GM12878 (cell line): Measurements from ENCODE around the gene KRTAP12-1. TPM values are rescaled to one million over a fixed set of nuclear protein-coding genes. Genes with fewer than 3 reads are reported as not detected.

Experiments
- ATAC-seq: fragments of 200-7000 bp; cut with Tn5 transposase; 3 replicates; pipeline ENCODE4 v1.9.1; 2020; ENCODE audit warnings: mild to moderate bottlenecking, moderate library complexity
- BruUV-seq: library from RNA; stranded (reverse); fragments of 400-500 nt; replicated peaks from 2 replicates; lab custom pipeline; 2021; lab: Mats Ljungman, UMichigan
- CTCF ChIA-PET: fragments of 300-600 bp; sonication (Branson Sonifier 250); formaldehyde crosslinking; extraction: SDS; loops from one replicate; lab custom pipeline; 2021; ENCODE audit warnings: inconsistent platforms; lab: Yijun Ruan, JAX
- POLR2A ChIA-PET: fragments of 350-600 bp; formaldehyde crosslinking; extraction: SDS; loops from one replicate; lab custom pipeline; 2021; ENCODE audit warnings: inconsistent platforms; lab: Charles Lee
- RAD21 ChIA-PET: fragments of 300-600 bp; sonication (Branson Sonifier 250); formaldehyde crosslinking; loops from one replicate; lab custom pipeline; 2023; ENCODE audit warnings: antibody characterized with exemption; ENCODE audit not compliant: unreplicated experiment; lab: Charles Lee
- SMC1A ChIA-PET: fragments of 300-600 bp; sonication (Branson Sonifier 250); formaldehyde crosslinking; loops from one replicate; lab custom pipeline; 2023; ENCODE audit not compliant: unreplicated experiment, uncharacterized antibody; lab: Charles Lee
- DNase-seq: peaks from one replicate; pipeline ENCODE4 v3.0.0-alpha.2; 2011; ENCODE audit warnings: low read depth, low spot score
- FAIRE-seq: peaks from 3 replicates; lab custom pipeline; 2011; peaks lifted over from hg19 to GRCh38; lab: Jason Lieb, UNC
- H2AFZ ChIP-seq: 2 replicates; pipeline ENCODE4 v1.6.0; 2011; ENCODE audit warnings: low read depth, low read length, control low read depth; ENCODE audit not compliant: control insufficient read depth
- H3K27ac ChIP-seq: 2 replicates; pipeline ENCODE4 v1.5.1; 2011; ENCODE audit warnings: control low read depth; ENCODE audit not compliant: control insufficient read depth, insufficient read depth
- H3K27me3 ChIP-seq, 2 experiments: replicated peaks in 1 of 2; 2 replicates each; pipeline versions ENCODE4 v1.6.0 to v1.6.1; 2011; ENCODE audit warnings: low read length in 1 of 2; ENCODE audit not compliant: control insufficient read depth in 2 of 2, insufficient read depth in 2 of 2
- H3K36me3 ChIP-seq, 2 experiments: 2 replicates each; pipeline ENCODE4 v1.5.1; 2011; ENCODE audit warnings: low read length in 1 of 2; ENCODE audit not compliant: control insufficient read depth in 2 of 2, insufficient read depth in 2 of 2
- H3K4me1 ChIP-seq: 2 replicates; pipeline ENCODE4 v1.6.1; 2011; ENCODE audit warnings: mild to moderate bottlenecking, low read length, moderate library complexity, mixed read lengths; ENCODE audit not compliant: control insufficient read depth, insufficient read depth
- H3K4me2 ChIP-seq: 2 replicates; pipeline ENCODE4 v1.6.0; 2011; ENCODE audit warnings: control low read depth; ENCODE audit not compliant: control insufficient read depth, insufficient read depth
- H3K4me3 ChIP-seq: fragments of 200-600 bp; sonication (generic); 2 replicates; pipeline ENCODE4 v1.5.1; 2016
- H3K79me2 ChIP-seq: 2 replicates; pipeline ENCODE4 v1.6.0; 2011; ENCODE audit warnings: low read length; ENCODE audit not compliant: control insufficient read depth, insufficient read depth
- H3K9ac ChIP-seq: 2 replicates; pipeline ENCODE4 v1.8.0; 2011; ENCODE audit warnings: low read length, control low read depth, mixed read lengths; ENCODE audit not compliant: control insufficient read depth, insufficient read depth
- H3K9me3 ChIP-seq: replicated peaks from 3 replicates; pipeline ENCODE4 v1.5.1; 2011; ENCODE audit warnings: mild to moderate bottlenecking, low read length; ENCODE audit not compliant: control insufficient read depth, insufficient read depth
- H4K20me1 ChIP-seq: 2 replicates; pipeline ENCODE4 v1.6.0; 2011; ENCODE audit not compliant: control insufficient read depth, insufficient read depth
- BHLHE40 ChIP-seq, 2 experiments: fragments of 450-650 bp in 1 of 2; IDR thresholded peaks; 2 replicates each; pipeline ENCODE4 v1.6.1; 2011 to 2017; ENCODE audit warnings: low read depth in 2 of 2, borderline replicate concordance in 1 of 2, improper control_type of control experiment in 1 of 2, low read length in 1 of 2, mild to moderate bottlenecking in 1 of 2
- FOXM1 ChIP-seq: IDR thresholded peaks from 2 replicates; pipeline ENCODE4 v1.6.1; 2012; ENCODE audit warnings: low read depth, mild to moderate bottlenecking, inconsistent platforms, low read length, moderate library complexity
- HDAC6 ChIP-seq: fragments of 200-600 bp; sonication (generic); IDR thresholded peaks from one replicate; pipeline ENCODE4 v1.8.0; 2017; ENCODE audit warnings: antibody characterized with exemption; ENCODE audit not compliant: unreplicated experiment
- MEF2B ChIP-seq: fragments of 450-650 bp; IDR thresholded peaks from 2 replicates; pipeline ENCODE4 v1.6.1; 2018; ENCODE audit warnings: mild to moderate bottlenecking, moderate library complexity; ENCODE audit not compliant: partially characterized antibody, poor library complexity, severe bottlenecking
- RAD21 ChIP-seq: IDR thresholded peaks from 2 replicates; pipeline ENCODE4 v1.6.1; 2011; ENCODE audit warnings: mild to moderate bottlenecking, low read depth, low read length, moderate library complexity; ENCODE audit not compliant: insufficient read depth
- TCF12 ChIP-seq: IDR thresholded peaks from 2 replicates; pipeline ENCODE4 v1.6.1; 2011; ENCODE audit warnings: low read depth, mild to moderate bottlenecking, low read length
- WGBS: methylation state at CpG from one replicate; pipeline ENCODE4 v1.1.6; 2016; ENCODE audit warnings: low lambda C conversion rate; ENCODE audit not compliant: insufficient replicate concordance, insufficient coverage; ENCODE audit errors: missing lambda C conversion rate; 5-methylcytosine and 5-hydroxymethylcytosine counted together
- in situ Hi-C: fragments of 300-500 bp; cut with MboI; formaldehyde crosslinking; loops from 9 replicates; pipeline ENCODE4 v1.14.3; 2018; ENCODE audit warnings: mixed read lengths
- intact Hi-C: fragments of 100-400 bp; cut with micrococcal nuclease; formaldehyde crosslinking; loops from one replicate; pipeline ENCODE4 v1.14.2; 2022; ENCODE audit not compliant: unreplicated experiment
- polyA plus RNA-seq, 11 experiments: library from polyadenylated mRNA; depleted of rRNA in 4 of 11; unstranded in 6 of 11; stranded (reverse) in 5 of 11; fragments of >200 nt; fragmentation: Nextera tagmentation in 4 of 11; fragmentation: Illumina TruSeq in 1 of 11; extraction: Ambion mirVana in 4 of 11; extraction: Trizol in 1 of 11; gene quantifications; 1 replicate in 1 of 11; 2 replicates in 10 of 11; pipeline versions ENCODE4 v1.2.1 to v1.2.3, GENCODE V29; 2011 to 2016; ENCODE audit warnings: inconsistent platforms in 2 of 11, missing spikeins in 2 of 11, low read depth in 1 of 11
- small RNA-seq: library from RNA; depleted of rRNA; stranded (forward); fragments of <200 nt; gene quantifications from one replicate; pipeline ENCODE3, GENCODE V24; 2014
- total RNA-seq, 4 experiments: library from RNA; depleted of rRNA in 3 of 4; stranded (reverse); fragments of >200 nt in 3 of 4; fragmentation: Illumina TruSeq in 1 of 4; extraction: Trizol in 1 of 4; gene quantifications; 2 replicates each; pipeline versions ENCODE4 v1.2.1 to v1.2.3, GENCODE V29; 2013 to 2021
- TF ChIP-seq, protein P1 (sequence below): fragments of 450-650 bp; IDR thresholded peaks from 2 replicates; pipeline ENCODE4 v1.6.1; 2017; ENCODE audit warnings: mild to moderate bottlenecking

The KRTAP12-1 gene
- total and polyA plus RNA-seq, 10 of the 15 experiments (the other 5 are each of a cell fraction or from before 2014, with no cell fraction given): not detected

GRCh38 chr21:44632067-44632466 lies 49.9 kb downstream of the KRTAP12-1 start:
- H3K27me3 ChIP-seq: no peaks in the 10 kb centered on the region
- ChIA-PET POLR2A (no interaction called here), SMC1A (no interaction called here), CTCF (no interaction called here), RAD21 (no interaction called here)
- in situ Hi-C loops: no loop called here
- no peak overlapping the region for H3K4me3 ChIP-seq
- H3K79me2 ChIP-seq: no peaks in the 10 kb centered on the region
- WGBS: 5% methylated on average over 1 of the region's 1 CpG
- DNase-seq (no peak), ATAC-seq (no peak), FAIRE-seq (no peak)
- H3K36me3 ChIP-seq: no peaks in the 10 kb centered on the region
- intact Hi-C loops: no loop called here
- H3K4me2 ChIP-seq: no peak overlapping the region
- peaks cover 9% of the 10 kb centered on the region; the same call in 1 of the 3 replicates for H3K9me3 ChIP-seq
- no peak overlapping the region for H2AFZ ChIP-seq
- no peak overlapping the region for H3K27ac ChIP-seq
- TF ChIP-seq, protein P1, sequence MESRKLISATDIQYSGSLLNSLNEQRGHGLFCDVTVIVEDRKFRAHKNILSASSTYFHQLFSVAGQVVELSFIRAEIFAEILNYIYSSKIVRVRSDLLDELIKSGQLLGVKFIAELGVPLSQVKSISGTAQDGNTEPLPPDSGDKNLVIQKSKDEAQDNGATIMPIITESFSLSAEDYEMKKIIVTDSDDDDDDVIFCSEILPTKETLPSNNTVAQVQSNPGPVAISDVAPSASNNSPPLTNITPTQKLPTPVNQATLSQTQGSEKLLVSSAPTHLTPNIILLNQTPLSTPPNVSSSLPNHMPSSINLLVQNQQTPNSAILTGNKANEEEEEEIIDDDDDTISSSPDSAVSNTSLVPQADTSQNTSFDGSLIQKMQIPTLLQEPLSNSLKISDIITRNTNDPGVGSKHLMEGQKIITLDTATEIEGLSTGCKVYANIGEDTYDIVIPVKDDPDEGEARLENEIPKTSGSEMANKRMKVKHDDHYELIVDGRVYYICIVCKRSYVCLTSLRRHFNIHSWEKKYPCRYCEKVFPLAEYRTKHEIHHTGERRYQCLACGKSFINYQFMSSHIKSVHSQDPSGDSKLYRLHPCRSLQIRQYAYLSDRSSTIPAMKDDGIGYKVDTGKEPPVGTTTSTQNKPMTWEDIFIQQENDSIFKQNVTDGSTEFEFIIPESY: no peak
- TF ChIP-seq FOXM1: no peak
- TF ChIP-seq BHLHE40 (IDR thresholded peaks at IDR 0.05; ENCODE audit: borderline replicate concordance in 1 of 2, low read depth in 2 of 2, low read length in 1 of 2): no peak
- no peak for TF ChIP-seq MEF2B
- TF ChIP-seq HDAC6: no peak
- TF ChIP-seq TCF12: no peak
- no peak for TF ChIP-seq RAD21
- H3K9ac ChIP-seq: no peak overlapping the region
- BruUV-seq: no TSS peak
- no peaks in the 10 kb centered on the region for H4K20me1 ChIP-seq
- H3K4me1 ChIP-seq: no peaks in the 10 kb centered on the region

Small RNAs within 50 kb of the gene (small RNA-seq; reads per million reads assigned to genes)
- gene KRTAP12-6P: not detected

Other genes with a start within 250 kb of the KRTAP12-1 start
Only the 7 nearest of the 21 such genes appear.
- not detected in 2 replicates for gene KRTAP10-10, start 44.8 kb downstream of the KRTAP12-1 start, total RNA-seq (2014; rRNA removed)
- not detected in 2 replicates for gene KRTAP10-10, start 44.8 kb downstream of the KRTAP12-1 start, total RNA-seq (2014; rRNA removed; fragmentation: Illumina TruSeq; extraction: Trizol)
- not detected in 2 replicates for gene KRTAP10-10, start 44.8 kb downstream of the KRTAP12-1 start, total RNA-seq (2021)
- gene KRTAP10-10, start 44.8 kb downstream of the KRTAP12-1 start, polyA plus RNA-seq (2011; rRNA removed): not detected in 2 replicates
- not detected in 2 replicates for gene KRTAP10-10, start 44.8 kb downstream of the KRTAP12-1 start, polyA plus RNA-seq (2014; fragmentation: Illumina TruSeq; extraction: Trizol)
- gene KRTAP10-10, start 44.8 kb downstream of the KRTAP12-1 start, polyA plus RNA-seq (2014; fragmentation: Nextera tagmentation; extraction: Ambion mirVana): not detected
- not detected in 2 replicates for gene KRTAP10-10, start 44.8 kb downstream of the KRTAP12-1 start, polyA plus RNA-seq (2014; rRNA removed)
- gene KRTAP10-10, start 44.8 kb downstream of the KRTAP12-1 start, polyA plus RNA-seq (2016; fragmentation: Nextera tagmentation; extraction: Ambion mirVana): not detected
- gene KRTAP10-11, start 35.7 kb downstream of the KRTAP12-1 start, total RNA-seq (2014; rRNA removed): not detected in 2 replicates
- gene KRTAP10-11, start 35.7 kb downstream of the KRTAP12-1 start, total RNA-seq (2014; rRNA removed; fragmentation: Illumina TruSeq; extraction: Trizol): not detected in 2 replicates
- not detected in 2 replicates for gene KRTAP10-11, start 35.7 kb downstream of the KRTAP12-1 start, total RNA-seq (2021)
- gene KRTAP10-11, start 35.7 kb downstream of the KRTAP12-1 start, polyA plus RNA-seq (2011; rRNA removed): not detected in 2 replicates
- not detected in 2 replicates for gene KRTAP10-11, start 35.7 kb downstream of the KRTAP12-1 start, polyA plus RNA-seq (2014; fragmentation: Illumina TruSeq; extraction: Trizol)
- gene KRTAP10-11, start 35.7 kb downstream of the KRTAP12-1 start, polyA plus RNA-seq (2014; fragmentation: Nextera tagmentation; extraction: Ambion mirVana): not detected
- gene KRTAP10-11, start 35.7 kb downstream of the KRTAP12-1 start, polyA plus RNA-seq (2014; rRNA removed): not detected in 2 replicates
- not detected for gene KRTAP10-11, start 35.7 kb downstream of the KRTAP12-1 start, polyA plus RNA-seq (2016; fragmentation: Nextera tagmentation; extraction: Ambion mirVana)
- not detected in 2 replicates for gene KRTAP12-4, start 27.5 kb downstream of the KRTAP12-1 start, total RNA-seq (2014; rRNA removed)
- not detected in 2 replicates for gene KRTAP12-4, start 27.5 kb downstream of the KRTAP12-1 start, total RNA-seq (2014; rRNA removed; fragmentation: Illumina TruSeq; extraction: Trizol)
- not detected in 2 replicates for gene KRTAP12-4, start 27.5 kb downstream of the KRTAP12-1 start, total RNA-seq (2021)
- gene KRTAP12-4, start 27.5 kb downstream of the KRTAP12-1 start, polyA plus RNA-seq (2011; rRNA removed): not detected in 2 replicates
- gene KRTAP12-4, start 27.5 kb downstream of the KRTAP12-1 start, polyA plus RNA-seq (2014; fragmentation: Illumina TruSeq; extraction: Trizol): not detected in 2 replicates
- not detected for gene KRTAP12-4, start 27.5 kb downstream of the KRTAP12-1 start, polyA plus RNA-seq (2014; fragmentation: Nextera tagmentation; extraction: Ambion mirVana)
- gene KRTAP12-4, start 27.5 kb downstream of the KRTAP12-1 start, polyA plus RNA-seq (2014; rRNA removed): not detected in 2 replicates
- gene KRTAP12-4, start 27.5 kb downstream of the KRTAP12-1 start, polyA plus RNA-seq (2016; fragmentation: Nextera tagmentation; extraction: Ambion mirVana): not detected
- gene KRTAP12-3, start 24.2 kb downstream of the KRTAP12-1 start, total RNA-seq (2014; rRNA removed): not detected in 2 replicates
- gene KRTAP12-3, start 24.2 kb downstream of the KRTAP12-1 start, total RNA-seq (2014; rRNA removed; fragmentation: Illumina TruSeq; extraction: Trizol): not detected in 2 replicates
- gene KRTAP12-3, start 24.2 kb downstream of the KRTAP12-1 start, total RNA-seq (2021): not detected in 2 replicates
- not detected in 2 replicates for gene KRTAP12-3, start 24.2 kb downstream of the KRTAP12-1 start, polyA plus RNA-seq (2011; rRNA removed)
- not detected in 2 replicates for gene KRTAP12-3, start 24.2 kb downstream of the KRTAP12-1 start, polyA plus RNA-seq (2014; fragmentation: Illumina TruSeq; extraction: Trizol)
- not detected for gene KRTAP12-3, start 24.2 kb downstream of the KRTAP12-1 start, polyA plus RNA-seq (2014; fragmentation: Nextera tagmentation; extraction: Ambion mirVana)
- not detected in 2 replicates for gene KRTAP12-3, start 24.2 kb downstream of the KRTAP12-1 start, polyA plus RNA-seq (2014; rRNA removed)
- gene KRTAP12-3, start 24.2 kb downstream of the KRTAP12-1 start, polyA plus RNA-seq (2016; fragmentation: Nextera tagmentation; extraction: Ambion mirVana): not detected
- gene KRTAP12-2, start 15.2 kb downstream of the KRTAP12-1 start, total RNA-seq (2014; rRNA removed): not detected in 2 replicates
- not detected in 2 replicates for gene KRTAP12-2, start 15.2 kb downstream of the KRTAP12-1 start, total RNA-seq (2014; rRNA removed; fragmentation: Illumina TruSeq; extraction: Trizol)
- gene KRTAP12-2, start 15.2 kb downstream of the KRTAP12-1 start, total RNA-seq (2021): not detected in 2 replicates
- not detected in 2 replicates for gene KRTAP12-2, start 15.2 kb downstream of the KRTAP12-1 start, polyA plus RNA-seq (2011; rRNA removed)
- gene KRTAP12-2, start 15.2 kb downstream of the KRTAP12-1 start, polyA plus RNA-seq (2014; fragmentation: Illumina TruSeq; extraction: Trizol): not detected in 2 replicates
- gene KRTAP12-2, start 15.2 kb downstream of the KRTAP12-1 start, polyA plus RNA-seq (2014; fragmentation: Nextera tagmentation; extraction: Ambion mirVana): not detected
- gene KRTAP12-2, start 15.2 kb downstream of the KRTAP12-1 start, polyA plus RNA-seq (2014; rRNA removed): not detected in 2 replicates
- gene KRTAP12-2, start 15.2 kb downstream of the KRTAP12-1 start, polyA plus RNA-seq (2016; fragmentation: Nextera tagmentation; extraction: Ambion mirVana): not detected
- gene KRTAP10-12, start 15.0 kb upstream of the KRTAP12-1 start, total RNA-seq (2014; rRNA removed): not detected in 2 replicates
- gene KRTAP10-12, start 15.0 kb upstream of the KRTAP12-1 start, total RNA-seq (2014; rRNA removed; fragmentation: Illumina TruSeq; extraction: Trizol): not detected in 2 replicates
- gene KRTAP10-12, start 15.0 kb upstream of the KRTAP12-1 start, total RNA-seq (2021): not detected in 2 replicates
- not detected in 2 replicates for gene KRTAP10-12, start 15.0 kb upstream of the KRTAP12-1 start, polyA plus RNA-seq (2011; rRNA removed)
- not detected in 2 replicates for gene KRTAP10-12, start 15.0 kb upstream of the KRTAP12-1 start, polyA plus RNA-seq (2014; fragmentation: Illumina TruSeq; extraction: Trizol)
- gene KRTAP10-12, start 15.0 kb upstream of the KRTAP12-1 start, polyA plus RNA-seq (2014; fragmentation: Nextera tagmentation; extraction: Ambion mirVana): not detected
- not detected in 2 replicates for gene KRTAP10-12, start 15.0 kb upstream of the KRTAP12-1 start, polyA plus RNA-seq (2014; rRNA removed)
- gene KRTAP10-12, start 15.0 kb upstream of the KRTAP12-1 start, polyA plus RNA-seq (2016; fragmentation: Nextera tagmentation; extraction: Ambion mirVana): not detected
- gene TSPEAR, start 29.4 kb upstream of the KRTAP12-1 start, total RNA-seq (2014; rRNA removed): not detected in 2 replicates
- gene TSPEAR, start 29.4 kb upstream of the KRTAP12-1 start, total RNA-seq (2014; rRNA removed; fragmentation: Illumina TruSeq; extraction: Trizol): not detected in 2 replicates
- gene TSPEAR, start 29.4 kb upstream of the KRTAP12-1 start, total RNA-seq (2021): not detected in 2 replicates
- gene TSPEAR, start 29.4 kb upstream of the KRTAP12-1 start, polyA plus RNA-seq (2011; rRNA removed): not detected in 2 replicates
- gene TSPEAR, start 29.4 kb upstream of the KRTAP12-1 start, polyA plus RNA-seq (2014; fragmentation: Illumina TruSeq; extraction: Trizol): not detected in 2 replicates
- not detected for gene TSPEAR, start 29.4 kb upstream of the KRTAP12-1 start, polyA plus RNA-seq (2014; fragmentation: Nextera tagmentation; extraction: Ambion mirVana)
- not detected in 2 replicates for gene TSPEAR, start 29.4 kb upstream of the KRTAP12-1 start, polyA plus RNA-seq (2014; rRNA removed)
- not detected for gene TSPEAR, start 29.4 kb upstream of the KRTAP12-1 start, polyA plus RNA-seq (2016; fragmentation: Nextera tagmentation; extraction: Ambion mirVana)